Suprapubic skin (tissue), 4 donors: Measurements from ENCODE around the gene UNC119B.

Experiments
- POLR2A ChIP-seq, 2 donors: fragments of 450-650 bp; IDR thresholded peaks; one replicate each; pipeline ENCODE4 v1.6.1; 2017; ENCODE audit warnings: antibody characterized with exemption in 2 of 2, mild to moderate bottlenecking in 2 of 2, moderate library complexity in 2 of 2
- POLR2AphosphoS5 ChIP-seq, 3 donors: sonication (generic); formaldehyde crosslinking; IDR thresholded peaks; one replicate each; pipeline ENCODE4 v1.6.1; 2017; ENCODE audit warnings: antibody characterized with exemption in 3 of 3
- TF ChIP-seq, protein P1 (sequence below), 2 donors: fragments of 200-600 bp in 1 of 2; fragments of 450-650 bp in 1 of 2; sonication (generic) in 1 of 2; IDR thresholded peaks; one replicate each; pipeline ENCODE4 v1.5.1; 2016 to 2019; ENCODE audit warnings: antibody characterized with exemption in 2 of 2, mild to moderate bottlenecking in 1 of 2, moderate library complexity in 1 of 2

DNA sequence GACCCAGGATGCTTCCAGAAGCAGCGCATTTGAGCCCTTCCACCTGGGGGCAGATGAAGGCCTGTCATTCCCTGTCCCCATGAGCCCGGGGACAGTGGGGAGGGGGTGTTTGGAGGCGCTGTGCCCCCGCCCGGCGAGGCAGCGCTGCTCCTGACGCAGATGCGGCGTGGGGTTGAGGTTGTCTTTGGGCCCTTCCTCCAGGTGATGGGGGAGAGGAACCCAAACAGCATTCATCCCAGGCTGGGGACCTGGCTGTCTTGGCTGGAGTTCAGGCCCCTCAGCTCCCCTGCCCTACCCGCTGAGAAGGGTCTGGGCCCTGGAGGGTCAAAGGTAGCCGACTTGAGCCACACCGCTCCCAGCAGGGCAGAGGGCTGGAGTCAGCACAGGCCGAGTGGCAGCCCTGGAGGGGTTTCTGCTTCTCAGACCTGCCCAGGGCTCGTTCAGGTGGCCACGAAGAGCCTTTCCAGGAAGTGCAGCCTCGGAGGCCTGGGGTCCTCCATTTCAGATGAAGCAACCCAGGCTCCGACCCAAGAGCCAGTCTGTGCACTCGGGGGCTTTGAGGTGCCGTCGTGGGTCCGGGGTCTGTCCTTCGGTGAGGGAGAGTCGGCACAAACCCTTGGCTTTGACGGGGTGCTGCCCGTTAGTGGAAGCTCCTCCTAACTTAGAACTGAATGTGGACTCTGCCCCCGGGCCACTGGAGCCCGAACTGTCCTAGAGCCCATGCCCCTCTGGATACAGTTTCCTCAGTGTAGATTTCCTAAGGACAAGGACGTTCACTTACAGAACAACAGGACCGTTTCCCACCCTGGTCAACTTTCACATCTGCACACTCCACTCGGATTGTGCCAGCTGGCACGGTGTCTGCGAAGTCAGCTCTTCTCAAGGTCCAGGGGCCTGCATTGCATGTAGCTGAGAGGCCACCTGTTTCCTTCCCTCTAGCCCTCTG is 31.5 kb downstream of the UNC119B start:
- TF ChIP-seq POLR2A (IDR thresholded peaks at IDR 0.05) (no peak), POLR2AphosphoS5 (IDR thresholded peaks at IDR 0.05) (no peak)
- TF ChIP-seq, protein P1, sequence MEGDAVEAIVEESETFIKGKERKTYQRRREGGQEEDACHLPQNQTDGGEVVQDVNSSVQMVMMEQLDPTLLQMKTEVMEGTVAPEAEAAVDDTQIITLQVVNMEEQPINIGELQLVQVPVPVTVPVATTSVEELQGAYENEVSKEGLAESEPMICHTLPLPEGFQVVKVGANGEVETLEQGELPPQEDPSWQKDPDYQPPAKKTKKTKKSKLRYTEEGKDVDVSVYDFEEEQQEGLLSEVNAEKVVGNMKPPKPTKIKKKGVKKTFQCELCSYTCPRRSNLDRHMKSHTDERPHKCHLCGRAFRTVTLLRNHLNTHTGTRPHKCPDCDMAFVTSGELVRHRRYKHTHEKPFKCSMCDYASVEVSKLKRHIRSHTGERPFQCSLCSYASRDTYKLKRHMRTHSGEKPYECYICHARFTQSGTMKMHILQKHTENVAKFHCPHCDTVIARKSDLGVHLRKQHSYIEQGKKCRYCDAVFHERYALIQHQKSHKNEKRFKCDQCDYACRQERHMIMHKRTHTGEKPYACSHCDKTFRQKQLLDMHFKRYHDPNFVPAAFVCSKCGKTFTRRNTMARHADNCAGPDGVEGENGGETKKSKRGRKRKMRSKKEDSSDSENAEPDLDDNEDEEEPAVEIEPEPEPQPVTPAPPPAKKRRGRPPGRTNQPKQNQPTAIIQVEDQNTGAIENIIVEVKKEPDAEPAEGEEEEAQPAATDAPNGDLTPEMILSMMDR (IDR thresholded peaks at IDR 0.05): no peak
